ENCODE data around the gene TAGLN. TPM values are rescaled to one million over a fixed set of nuclear protein-coding genes. Genes with fewer than 3 reads are reported as not detected.

TAGLN gene
- total and polyA plus RNA-seq, 2 of the 8 experiments (the other 6 are each of a cell fraction or from before 2014, with no cell fraction given), result 140 to 300 TPM

GRCh38 chr11:117180661-117181585, 18.2 kb upstream of the TAGLN start (continued):
- TF ChIP-seq POLR2AphosphoS5 (IDR thresholded peaks at IDR 0.05; ENCODE audit: low read depth, low read length), result peak; percentile 19; the same call in 1 of the 2 replicates
- no peak for TF ChIP-seq EZH2 (IDR thresholded peaks at IDR 0.05; ENCODE audit: low read depth, low read length, severe bottlenecking)
- TF ChIP-seq CBX8 (IDR thresholded peaks at IDR 0.05; ENCODE audit: borderline replicate concordance, low read depth, low read length), result no peak
- no peak for TF ChIP-seq CTBP2 (IDR thresholded peaks at IDR 0.05; ENCODE audit: borderline replicate concordance, insufficient read depth, insufficient read length, low read length)
- no peak for TF ChIP-seq ASH2L (IDR thresholded peaks at IDR 0.05; ENCODE audit: low read length)
- TF ChIP-seq FOSL1 (IDR thresholded peaks at IDR 0.05; ENCODE audit: insufficient read depth, low read depth, low read length), result no peak
- TF ChIP-seq GABPA (IDR thresholded peaks at IDR 0.05; ENCODE audit: borderline replicate concordance, insufficient read depth, low read length), result no peak
- peak; percentile 58; the same call in 1 of the 2 replicates for TF ChIP-seq CREB1 (IDR thresholded peaks at IDR 0.05)
- no peak for TF ChIP-seq SRF (IDR thresholded peaks at IDR 0.05; ENCODE audit: low read depth, low read length)
- TF ChIP-seq SAP30 (IDR thresholded peaks at IDR 0.05; ENCODE audit: insufficient read depth, insufficient replicate concordance, low read length), result no peak
- no peak for TF ChIP-seq BCL11A (IDR thresholded peaks at IDR 0.05; ENCODE audit: low read depth in 2 of 2, low read length in 2 of 2)
- peak; percentile 67 for TF ChIP-seq USF2 (IDR thresholded peaks at IDR 0.05; ENCODE audit: low read length)
- peak; percentile 66; the same call in 1 of the 2 replicates for TF ChIP-seq SP4 (IDR thresholded peaks at IDR 0.05; ENCODE audit: low read length)
- TF ChIP-seq POLR2A (IDR thresholded peaks at IDR 0.05; ENCODE audit: control extremely low read depth in 1 of 2, low read depth in 2 of 2, low read length in 2 of 2), result no peak
- no peak for TF ChIP-seq HDAC6 (IDR thresholded peaks at IDR 0.05; ENCODE audit: low read depth, low read length)
- no peak for TF ChIP-seq TAF7 (optimal IDR thresholded peaks at IDR 0.05; ENCODE audit: borderline replicate concordance, low read depth, low read length)
- peak; percentile 47; the same call in 1 of the 2 replicates for TF ChIP-seq JUND (IDR thresholded peaks at IDR 0.05; ENCODE audit: low read length)
- TF ChIP-seq BACH1 (IDR thresholded peaks at IDR 0.05; ENCODE audit: low read length), result 0 out of 2 replicates have a peak, but pooled peaks have one; percentile 11
- TF ChIP-seq ATF2 (IDR thresholded peaks at IDR 0.05; ENCODE audit: low read length), result peak; percentile 40; the same call in 1 of the 2 replicates
- TF ChIP-seq TEAD4 (IDR thresholded peaks at IDR 0.05; ENCODE audit: low read depth, low read length), result no peak
- TF ChIP-seq CBX5 (IDR thresholded peaks at IDR 0.05; ENCODE audit: low read depth, low read length), result no peak
- no peak for TF ChIP-seq SP1 (IDR thresholded peaks at IDR 0.05; ENCODE audit: low read depth, low read length)
